Right ventricle myocardium superior (tissue), 1 donor: ENCODE results near the gene RPS6KA4. TPM values are rescaled to one million over a fixed set of nuclear protein-coding genes. Genes with fewer than 3 reads are reported as not detected.
"Not testable (repeated sequence)": the region's sequence is repeated elsewhere in the genome, so short reads cannot be mapped to it uniquely, and the experiment has no call there.

Source experiments
- ATAC-seq: fragments of 200-7000 bp; cut with Tn5 transposase; one replicate; pipeline ENCODE4 v1.9.1; 2020; ENCODE audit warnings: mild to moderate bottlenecking; ENCODE audit not compliant: poor library complexity
- DNase-seq: peaks from one replicate; pipeline ENCODE4 v3.0.0-alpha.2; 2020
- intact Hi-C: fragments of 100-400 bp; cut with DNase I; formaldehyde crosslinking; loops from one replicate; pipeline ENCODE4 v1.11.2; 2022
- total RNA-seq: library from RNA; stranded (reverse); fragmentation: NEBNext Ultra II Directional; extraction: Animal tissue kit (Norgen Biotek cat#: 25700); gene quantifications from one replicate; pipeline ENCODE4 v1.2.1, GENCODE V29; 2021
- donor health status: DM: no; HTN: yes; CAD: no; lungs with severe emphysema.

RPS6KA4 gene
- total RNA-seq, 1 donor from 2014 or later: 14.6 TPM

- intact Hi-C loops: no loop called here
- no peak for DNase-seq
- no peak for ATAC-seq
These were observed 41.7 kb downstream of the RPS6KA4 start for GRCh38 chr11:64400667-64401066.

GRCh38 chr11:64401775-64402174 is 42.8 kb downstream of the RPS6KA4 start:
- intact Hi-C loops: no loop called here

GRCh38 chr11:64403106-64403505 is 44.1 kb downstream of the RPS6KA4 start:
- no peak for ATAC-seq
- intact Hi-C loops: no loop called here

More at GRCh38 chr11:64401775-64402174, 42.8 kb downstream of the RPS6KA4 start:
- no peak for ATAC-seq
- no peak for DNase-seq

GRCh38 chr11:64406221-64406946 is 47.4 kb downstream of the RPS6KA4 start:
- peak; percentile 78 for DNase-seq
- intact Hi-C loops: no loop called here
- peak; percentile 83 for ATAC-seq

More at GRCh38 chr11:64403106-64403505, 44.1 kb downstream of the RPS6KA4 start:
- DNase-seq: no peak

GRCh38 chr11:64407221-64407620 is 48.3 kb downstream of the RPS6KA4 start:
- no peak for DNase-seq
- no peak for ATAC-seq
- intact Hi-C loops: no loop called here

- no peak for DNase-seq
- intact Hi-C loops: no loop called here
- no peak for ATAC-seq
These were observed 48.7 kb downstream of the RPS6KA4 start for GRCh38 chr11:64407630-64408029.

GRCh38 chr11:64409278-64409677 is 50.3 kb downstream of the RPS6KA4 start:
- no peak for DNase-seq
- no peak for ATAC-seq
- intact Hi-C loops: no loop called here

GRCh38 chr11:64409707-64410403 is 50.9 kb downstream of the RPS6KA4 start:
- DNase-seq (no peak), ATAC-seq (peak; percentile 36)
- intact Hi-C loops: no loop called here

GRCh38 chr11:64410404-64410734 is 51.4 kb downstream of the RPS6KA4 start:
- DNase-seq (no peak), ATAC-seq (no peak)
- intact Hi-C loops: no loop called here

- DNase-seq (no peak), ATAC-seq (no peak)
- intact Hi-C loops: no loop called here
These were observed 54.5 kb downstream of the RPS6KA4 start for GRCh38 chr11:64413417-64413816.

- intact Hi-C loops: no loop called here
- ATAC-seq (no peak), DNase-seq (no peak)
These were observed 56.3 kb downstream of the RPS6KA4 start for GRCh38 chr11:64415286-64415685.

- ATAC-seq: no peak
- DNase-seq: no peak
- intact Hi-C loops: no loop called here
These were observed 57.2 kb downstream of the RPS6KA4 start for GRCh38 chr11:64415996-64416728.

GRCh38 chr11:64418233-64418632 is 59.3 kb downstream of the RPS6KA4 start:
- intact Hi-C loops, DNase-seq, ATAC-seq: not testable (repeated sequence)

GRCh38 chr11:64419257-64419790 is 60.4 kb downstream of the RPS6KA4 start:
- DNase-seq: no peak

GRCh38 chr11:64419818-64420485 is 61.0 kb downstream of the RPS6KA4 start:
- DNase-seq (no peak), ATAC-seq (no peak)
- intact Hi-C loops: no loop called here

More at GRCh38 chr11:64419257-64419790, 60.4 kb downstream of the RPS6KA4 start:
- intact Hi-C loops: no loop called here
- ATAC-seq: no peak
